OCI-LY1 (cell line): Measurements from ENCODE around the gene DGKG.

Experiments
- H2AFZ ChIP-seq: fragments of 200-600 bp; sonication (generic), shearing (Covaris generic); 2 replicates; pipeline ENCODE4 v1.6.0; 2014; ENCODE audit warnings: antibody characterized with exemption, mild to moderate bottlenecking, low read length
- H3F3A ChIP-seq: fragments of 200-600 bp; sonication (generic), shearing (Covaris generic); 2 replicates; pipeline ENCODE4 v1.6.0; 2014; ENCODE audit warnings: mild to moderate bottlenecking, antibody characterized with exemption, low read length, moderate library complexity; ENCODE audit not compliant: insufficient read depth
- H3K27ac ChIP-seq: fragments of 200-600 bp; sonication (generic); 2 replicates; pipeline ENCODE4 v1.5.1; 2014; ENCODE audit warnings: low read length, mixed run types, mild to moderate bottlenecking, low read depth; ENCODE audit not compliant: poor library complexity, severe bottlenecking
- H3K27me3 ChIP-seq: fragments of 200-600 bp; sonication (generic); 2 replicates; pipeline ENCODE4 v1.6.0; 2014; ENCODE audit warnings: antibody characterized with exemption, mild to moderate bottlenecking, low read length, moderate library complexity; ENCODE audit not compliant: insufficient read depth
- H3K36me3 ChIP-seq: fragments of 200-600 bp; sonication (generic); 2 replicates; pipeline ENCODE4 v1.6.1; 2014; ENCODE audit warnings: mild to moderate bottlenecking, antibody characterized with exemption, low read length, moderate library complexity, mixed read lengths; ENCODE audit not compliant: insufficient read depth
- H3K4me1 ChIP-seq: fragments of 200-600 bp; sonication (generic); 2 replicates; pipeline ENCODE4 v1.5.1; 2014; ENCODE audit warnings: mild to moderate bottlenecking, low read length, moderate library complexity; ENCODE audit not compliant: insufficient read depth, severe bottlenecking
- H3K4me2 ChIP-seq: fragments of 200-600 bp; sonication (generic), shearing (Covaris generic); 2 replicates; pipeline ENCODE4 v1.6.1; 2014; ENCODE audit warnings: low read length
- H3K4me3 ChIP-seq: fragments of 200-600 bp; sonication (generic); 2 replicates; pipeline ENCODE4 v1.5.1; 2014; ENCODE audit warnings: low read length, low read depth, mild to moderate bottlenecking, mixed read lengths; ENCODE audit not compliant: poor library complexity, severe bottlenecking
- H3K79me2 ChIP-seq: fragments of 200-600 bp; shearing (Covaris generic); 2 replicates; pipeline ENCODE4 v1.6.1; 2016; ENCODE audit warnings: mixed run types, low read length, mixed read lengths; ENCODE audit not compliant: insufficient read depth
- H3K9ac ChIP-seq: fragments of 200-600 bp; sonication (generic), shearing (Covaris generic); 2 replicates; pipeline ENCODE4 v1.6.1; 2014; ENCODE audit warnings: mild to moderate bottlenecking, low read length, mixed read lengths
- H3K9me2 ChIP-seq: fragments of 200-600 bp; sonication (generic), shearing (Covaris generic); 2 replicates; pipeline ENCODE4 v1.6.1; 2014; ENCODE audit warnings: low read depth, mild to moderate bottlenecking, low read length, mixed read lengths
- H3K9me3 ChIP-seq: fragments of 200-600 bp; shearing (Covaris generic); 2 replicates; pipeline ENCODE4 v1.6.1; 2014; ENCODE audit warnings: low read length, mixed read lengths
- H4K20me1 ChIP-seq: fragments of 200-600 bp; sonication (generic), shearing (Covaris generic); 2 replicates; pipeline ENCODE4 v1.6.0; 2016; ENCODE audit warnings: mild to moderate bottlenecking, low read length; ENCODE audit not compliant: insufficient read depth
- EZH2 ChIP-seq: fragments of 200-600 bp; sonication (generic), shearing (Covaris generic); IDR thresholded peaks from 2 replicates; pipeline ENCODE4 v1.8.0; 2017; ENCODE audit warnings: borderline replicate concordance, mixed run types, mild to moderate bottlenecking, antibody characterized with exemption, low read length, moderate library complexity, mixed read lengths
- TF ChIP-seq, protein P1 (sequence below): fragments of 200-600 bp; sonication (generic), shearing (Covaris generic); IDR thresholded peaks from 2 replicates; pipeline ENCODE4 v1.5.1; 2017; ENCODE audit warnings: mild to moderate bottlenecking, antibody characterized with exemption, low read length, moderate library complexity, mixed read lengths

DGKG gene

DNA sequence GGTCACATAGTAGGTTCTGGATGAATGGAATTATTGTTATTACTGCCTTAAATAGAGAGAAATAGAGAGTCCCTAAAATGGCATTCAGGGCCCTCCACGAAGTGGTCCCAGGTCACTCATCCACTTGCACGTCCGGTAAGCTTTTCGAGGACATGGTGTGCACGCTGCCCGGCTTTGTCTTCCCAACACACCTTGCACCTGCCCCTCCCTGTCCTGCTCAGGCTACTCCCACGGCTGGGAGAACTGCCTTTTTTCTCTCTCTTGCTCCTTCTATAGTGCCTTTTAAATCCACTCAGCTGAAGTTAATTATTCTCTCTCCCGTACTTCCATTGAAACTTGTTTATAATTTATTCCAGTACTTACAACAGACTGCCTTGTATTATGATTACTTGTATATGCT, 5.6 kb upstream of the DGKG start:
- no peaks in the 10 kb centered on the region for H3K36me3 ChIP-seq
- no peaks in the 10 kb centered on the region for H4K20me1 ChIP-seq
- no peak overlapping the region for H3K4me3 ChIP-seq
- no peak for TF ChIP-seq EZH2
- TF ChIP-seq, protein P1, sequence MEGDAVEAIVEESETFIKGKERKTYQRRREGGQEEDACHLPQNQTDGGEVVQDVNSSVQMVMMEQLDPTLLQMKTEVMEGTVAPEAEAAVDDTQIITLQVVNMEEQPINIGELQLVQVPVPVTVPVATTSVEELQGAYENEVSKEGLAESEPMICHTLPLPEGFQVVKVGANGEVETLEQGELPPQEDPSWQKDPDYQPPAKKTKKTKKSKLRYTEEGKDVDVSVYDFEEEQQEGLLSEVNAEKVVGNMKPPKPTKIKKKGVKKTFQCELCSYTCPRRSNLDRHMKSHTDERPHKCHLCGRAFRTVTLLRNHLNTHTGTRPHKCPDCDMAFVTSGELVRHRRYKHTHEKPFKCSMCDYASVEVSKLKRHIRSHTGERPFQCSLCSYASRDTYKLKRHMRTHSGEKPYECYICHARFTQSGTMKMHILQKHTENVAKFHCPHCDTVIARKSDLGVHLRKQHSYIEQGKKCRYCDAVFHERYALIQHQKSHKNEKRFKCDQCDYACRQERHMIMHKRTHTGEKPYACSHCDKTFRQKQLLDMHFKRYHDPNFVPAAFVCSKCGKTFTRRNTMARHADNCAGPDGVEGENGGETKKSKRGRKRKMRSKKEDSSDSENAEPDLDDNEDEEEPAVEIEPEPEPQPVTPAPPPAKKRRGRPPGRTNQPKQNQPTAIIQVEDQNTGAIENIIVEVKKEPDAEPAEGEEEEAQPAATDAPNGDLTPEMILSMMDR = no peak
- H3K4me1 ChIP-seq = no peaks in the 10 kb centered on the region
- H3K4me2 ChIP-seq = no peak overlapping the region
- H3K9me2 ChIP-seq = no peaks in the 10 kb centered on the region
- no peak overlapping the region for H3K9ac ChIP-seq
- H3K27me3 ChIP-seq = 0 out of 2 replicates have a peak, but pooled peaks cover 3% of the 10 kb centered on the region
- H3K79me2 ChIP-seq = no peaks in the 10 kb centered on the region
- H3K27ac ChIP-seq = no peak overlapping the region
- H3K9me3 ChIP-seq = no peaks in the 10 kb centered on the region
- no peak overlapping the region for H2AFZ ChIP-seq
- no peaks in the 10 kb centered on the region for H3F3A ChIP-seq

DNA sequence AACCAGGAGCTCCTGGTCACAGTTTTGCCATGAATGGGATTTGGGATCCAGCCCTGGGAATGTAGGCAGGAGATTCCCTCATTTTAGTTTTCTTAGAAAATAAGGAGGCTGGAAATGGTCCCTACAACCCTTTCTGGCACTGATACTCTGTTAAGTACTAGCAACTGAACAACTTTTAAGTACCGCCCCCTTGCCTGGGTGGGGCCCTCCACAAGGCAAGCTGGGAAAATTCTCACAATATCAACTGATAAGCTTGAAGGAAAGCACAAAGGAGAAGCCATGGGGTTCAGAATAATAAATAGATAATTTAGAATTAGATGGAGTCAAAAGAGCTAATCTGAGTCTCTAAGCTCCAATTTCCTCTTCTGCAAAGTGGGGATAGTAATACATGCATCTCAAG, 4.2 kb upstream of the DGKG start:
- TF ChIP-seq EZH2 = no peak
- TF ChIP-seq, protein P1 = no peak
- H3K36me3 ChIP-seq = no peaks in the 10 kb centered on the region
- H3K4me3 ChIP-seq = no peak overlapping the region
- no peaks in the 10 kb centered on the region for H3K9me2 ChIP-seq
- H3K4me1 ChIP-seq = no peaks in the 10 kb centered on the region
- H3K27me3 ChIP-seq = 0 out of 2 replicates have a peak, but pooled peaks cover 3% of the 10 kb centered on the region
- H3K9me3 ChIP-seq = no peaks in the 10 kb centered on the region
- no peak overlapping the region for H3K9ac ChIP-seq
- no peaks in the 10 kb centered on the region for H3K79me2 ChIP-seq
- H3F3A ChIP-seq = no peaks in the 10 kb centered on the region
- no peak overlapping the region for H2AFZ ChIP-seq
- no peak overlapping the region for H3K4me2 ChIP-seq
- H3K27ac ChIP-seq = no peak overlapping the region
- H4K20me1 ChIP-seq = no peaks in the 10 kb centered on the region

DNA sequence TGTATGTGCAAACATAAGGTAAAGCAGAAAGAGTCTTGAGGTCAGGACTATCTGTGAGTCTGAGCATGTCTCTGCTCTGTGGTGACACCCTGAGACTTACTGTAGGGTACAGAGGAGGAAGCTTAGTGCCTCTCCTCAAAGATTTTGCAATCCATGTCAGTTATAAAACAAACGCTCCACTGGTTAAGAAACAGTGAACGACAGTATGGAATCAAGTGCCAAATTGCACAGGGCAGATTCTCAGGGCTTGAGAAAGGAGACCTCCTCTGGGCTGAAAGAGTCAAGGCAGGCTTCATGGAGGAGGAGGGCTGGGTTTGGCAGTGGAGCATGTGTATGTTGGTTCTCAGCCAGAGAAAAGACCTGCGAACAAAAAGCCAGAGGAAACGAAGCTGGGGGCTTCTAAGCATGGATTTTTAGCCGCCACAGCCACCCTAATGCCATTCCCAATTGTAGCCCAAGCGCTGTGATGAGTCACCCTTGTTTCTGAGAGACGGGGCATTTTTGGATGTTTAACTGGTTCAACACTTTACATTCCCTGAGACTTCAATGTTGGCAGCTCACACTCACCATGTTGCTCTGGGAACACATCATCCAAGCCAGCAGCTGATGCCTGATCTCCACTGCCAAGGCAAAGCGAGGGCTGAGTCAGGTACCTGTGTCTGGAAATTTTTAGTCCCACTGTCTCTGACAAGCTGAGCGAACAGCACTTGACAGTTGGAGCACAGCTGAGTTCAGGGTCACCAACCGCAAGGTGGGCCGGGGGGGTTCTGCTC, 3.4 kb upstream of the DGKG start:
- H3K4me3 ChIP-seq = no peak overlapping the region
- no peak overlapping the region for H3K9ac ChIP-seq
- H3K9me2 ChIP-seq = no peaks in the 10 kb centered on the region
- no peak overlapping the region for H2AFZ ChIP-seq
- no peaks in the 10 kb centered on the region for H3K79me2 ChIP-seq
- no peaks in the 10 kb centered on the region for H3K4me1 ChIP-seq
- 0 out of 2 replicates have a peak, but pooled peaks cover 3% of the 10 kb centered on the region for H3K27me3 ChIP-seq
- no peak overlapping the region for H3K4me2 ChIP-seq
- H3F3A ChIP-seq = no peaks in the 10 kb centered on the region
- H3K27ac ChIP-seq = no peak overlapping the region
- no peaks in the 10 kb centered on the region for H4K20me1 ChIP-seq
- TF ChIP-seq, protein P1 = no peak
- TF ChIP-seq EZH2 = no peak
- H3K36me3 ChIP-seq = no peaks in the 10 kb centered on the region
- no peaks in the 10 kb centered on the region for H3K9me3 ChIP-seq
